C4-2B (cell line): ENCODE results near the gene ADM5.

ENCODE experiments used
- CTCF ChIP-seq: fragments of 450-650 bp; conservative IDR thresholded peaks from 2 replicates; pipeline ENCODE4 v1.5.1; 2017; ENCODE audit warnings: mild to moderate bottlenecking
- ZFX ChIP-seq: fragments of 450-650 bp; IDR thresholded peaks from 2 replicates; pipeline ENCODE4 v1.6.1; 2017

GRCh38 chr19:49645995-49646394, 43.4 kb upstream of the ADM5 start:
- TF ChIP-seq CTCF: no peak
- TF ChIP-seq ZFX: no peak
